Hindlimb muscle (tissue), 1 donor: Measurements from ENCODE around the gene FUT7. TPM values are rescaled to one million over a fixed set of nuclear protein-coding genes. Genes with fewer than 3 reads are reported as not detected.
A peak's percentile ranks its signal among the peaks of the same experiment; 100 is the strongest.

ENCODE experiments used
- DNase-seq: peaks from one replicate; pipeline ENCODE4 v3.0.0-alpha.2; 2013
- polyA plus RNA-seq: library from polyadenylated mRNA; unstranded; fragments of 120-200 nt; gene quantifications from one replicate; pipeline ENCODE4 v1.2.1, GENCODE V29; 2013; ENCODE audit not compliant: insufficient read length

The FUT7 gene
- 0.10 TPM for polyA plus RNA-seq

DNA sequence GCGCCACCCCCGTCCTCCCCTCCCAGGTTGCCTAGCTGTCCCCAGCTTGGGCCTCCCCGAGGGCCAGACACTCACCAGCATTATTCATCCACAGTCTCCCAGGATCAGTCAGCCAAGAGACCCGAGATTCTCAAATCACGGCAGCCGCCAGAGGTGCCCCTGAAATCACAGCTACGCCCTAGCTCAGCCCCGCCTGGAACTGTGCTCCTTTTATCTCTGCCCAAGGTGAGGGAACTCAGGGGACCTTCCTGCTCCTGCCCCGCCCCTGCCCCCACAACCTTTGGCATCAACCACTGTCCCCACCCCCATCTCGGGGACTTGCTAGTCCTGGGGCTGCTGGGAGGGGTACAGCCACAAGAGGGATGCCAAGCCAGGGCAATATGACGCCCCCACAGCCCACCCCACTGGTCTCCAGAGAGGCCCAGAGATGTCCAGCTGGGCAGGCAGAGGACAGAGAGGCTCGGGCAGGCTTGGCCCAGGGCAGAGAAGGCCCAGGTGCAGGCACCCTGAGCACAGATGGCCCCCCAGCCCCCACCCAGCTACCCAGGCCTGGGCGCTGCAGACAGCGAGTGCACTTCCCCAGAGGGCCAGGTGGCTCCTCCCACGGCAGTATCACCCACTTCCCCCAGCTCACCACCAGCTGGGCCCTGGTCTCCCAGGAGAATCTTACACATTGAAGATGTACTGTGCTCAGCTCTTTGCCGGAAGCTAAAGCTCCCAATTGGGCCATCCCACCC lies at the start of gene FUT7:
FUT7 (minus strand) TSS at position 185 of the 737 bp plus-strand sequence; CDS start at position 88, 97 bp downstream.
- no peak for DNase-seq

- DNase-seq, result no peak
These were observed 48.6 kb upstream of the FUT7 start for GRCh38 chr9:137080260-137081122.

DNA sequence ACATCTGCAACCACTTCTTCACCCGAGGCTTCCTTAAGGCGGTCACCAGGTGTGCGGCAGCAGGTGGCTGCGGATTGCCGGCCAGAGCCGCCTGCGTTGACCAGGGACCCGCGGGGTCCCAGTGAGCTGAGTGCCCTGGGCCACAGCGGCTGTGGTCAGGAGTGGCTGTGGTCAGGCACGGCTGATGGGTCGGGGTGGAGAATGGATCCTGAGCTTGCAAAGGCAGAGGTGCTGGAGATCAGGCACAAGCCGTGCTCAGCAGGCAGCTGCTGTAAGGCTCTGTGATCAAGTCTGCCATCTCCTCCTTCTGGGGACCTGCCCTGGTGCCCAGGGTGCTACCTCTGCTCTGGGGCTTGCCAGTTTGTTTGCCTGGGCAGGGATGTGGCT lies 47.5 kb upstream of the FUT7 start:
- no peak for DNase-seq

DNA sequence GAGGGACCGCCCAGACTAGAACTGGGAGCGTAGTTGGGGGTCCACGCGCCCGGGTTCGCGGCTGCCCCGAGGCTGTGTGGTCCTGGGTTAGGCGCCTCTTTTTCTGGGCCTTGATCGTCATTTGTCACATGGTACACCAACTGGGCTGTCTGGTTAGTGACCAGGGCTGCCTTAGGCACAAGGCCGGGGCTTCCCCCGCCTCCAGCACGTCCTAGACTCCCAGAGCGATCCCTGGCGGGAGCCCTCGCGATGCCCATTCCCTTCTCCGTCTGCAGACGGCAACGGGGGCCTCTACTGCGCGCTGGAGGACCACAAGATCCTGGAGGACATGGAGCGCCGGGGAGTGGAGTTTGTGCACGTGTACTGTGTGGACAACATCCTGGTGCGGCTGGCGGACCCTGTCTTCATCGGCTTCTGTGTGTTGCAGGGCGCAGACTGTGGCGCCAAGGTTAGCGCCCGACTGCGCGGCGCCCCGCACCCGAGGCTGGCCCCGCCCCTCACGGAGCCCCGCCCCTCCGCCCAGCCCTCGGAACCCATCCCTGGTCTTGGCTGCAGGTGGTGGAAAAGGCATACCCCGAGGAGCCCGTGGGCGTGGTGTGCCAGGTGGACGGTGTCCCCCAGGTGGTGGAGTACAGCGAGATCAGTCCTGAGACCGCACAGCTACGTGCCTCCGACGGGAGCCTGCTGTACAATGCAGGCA lies 47.0 kb upstream of the FUT7 start:
- DNase-seq, result no peak

DNA sequence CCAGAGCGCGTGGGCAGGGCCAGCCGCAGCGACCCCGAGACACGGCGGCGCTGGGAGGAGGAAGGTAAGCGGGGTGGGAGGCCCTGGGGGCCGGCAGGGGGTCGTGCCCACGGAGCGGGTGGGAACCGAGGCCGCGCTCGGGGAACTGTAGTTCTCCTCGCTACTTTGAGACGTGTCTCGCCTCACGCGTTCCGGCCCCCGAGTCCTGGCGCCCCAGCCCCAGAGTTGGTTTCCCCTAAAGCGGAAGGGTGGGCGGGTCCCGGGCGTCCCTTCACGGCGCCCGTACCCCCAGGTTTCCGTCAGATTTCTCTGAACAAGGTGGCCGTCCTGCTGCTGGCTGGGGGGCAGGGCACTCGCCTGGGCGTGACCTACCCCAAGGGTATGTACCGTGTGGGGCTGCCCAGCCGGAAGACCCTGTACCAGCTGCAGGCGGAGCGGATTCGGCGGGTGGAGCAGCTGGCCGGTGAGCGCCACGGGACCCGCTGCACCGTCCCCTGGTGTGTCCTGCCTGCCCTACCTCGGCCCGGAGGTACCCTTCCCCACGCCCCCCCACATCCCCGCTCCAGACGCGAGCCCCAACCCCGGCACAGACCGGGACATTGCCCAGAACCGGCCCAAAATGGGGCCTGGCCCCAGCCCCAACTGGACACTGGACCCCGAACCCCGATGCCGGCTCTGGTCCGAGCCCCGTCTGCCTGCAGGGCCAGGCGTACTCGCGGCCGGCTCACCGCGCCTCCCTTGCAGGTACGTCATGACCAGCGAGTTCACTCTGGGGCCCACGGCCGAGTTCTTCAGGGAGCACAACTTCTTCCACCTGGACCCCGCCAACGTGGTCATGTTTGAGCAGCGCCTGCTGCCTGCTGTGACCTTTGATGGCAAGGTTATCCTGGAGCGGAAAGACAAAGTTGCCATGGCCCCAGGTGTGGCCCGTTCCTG lies 46.1 kb upstream of the FUT7 start:
- DNase-seq, result no peak

GRCh38 chr9:137077010-137077747 lies 45.3 kb upstream of the FUT7 start, which contains the start of gene UAP1L1:
Gene UAP1L1 (plus strand): TSS chr9:137077517. CDS start chr9:137077533, 16 bp downstream.
- DNase-seq, result no peak

GRCh38 chr9:137076636-137077009 lies 44.7 kb upstream of the FUT7 start:
- no peak for DNase-seq

GRCh38 chr9:137075275-137075775 lies 43.4 kb upstream of the FUT7 start:
- DNase-seq, result no peak

DNA sequence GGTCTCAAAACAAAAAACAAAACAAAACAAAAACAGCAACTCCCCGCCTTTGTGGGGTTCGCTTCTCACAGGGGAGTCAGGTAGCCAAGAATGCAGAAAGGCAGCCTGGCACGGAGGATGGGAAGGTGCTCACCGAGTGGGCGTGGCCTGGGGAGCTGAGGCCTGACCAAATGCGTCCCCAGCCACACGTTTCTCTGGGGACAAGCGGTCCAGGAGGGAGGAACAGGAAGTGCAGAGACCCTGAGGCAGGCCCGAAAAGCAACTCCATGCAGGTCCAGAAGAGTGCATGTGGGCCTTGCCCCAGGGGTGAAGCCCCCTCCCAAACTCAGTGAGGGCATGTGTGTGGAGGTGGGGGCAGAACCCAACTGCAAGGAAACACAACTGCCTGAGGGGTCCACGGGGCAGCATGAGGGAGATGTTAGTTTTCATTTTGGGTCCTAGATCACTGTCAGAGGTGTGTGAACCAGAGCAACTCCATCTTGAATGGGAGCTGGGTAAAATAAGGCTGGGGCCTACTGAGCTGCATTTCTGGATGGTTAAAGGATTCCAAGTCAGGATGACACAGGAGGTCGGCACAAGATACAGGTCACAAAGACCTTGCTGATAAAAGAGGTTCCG lies 42.9 kb upstream of the FUT7 start:
- no peak for DNase-seq

DNA sequence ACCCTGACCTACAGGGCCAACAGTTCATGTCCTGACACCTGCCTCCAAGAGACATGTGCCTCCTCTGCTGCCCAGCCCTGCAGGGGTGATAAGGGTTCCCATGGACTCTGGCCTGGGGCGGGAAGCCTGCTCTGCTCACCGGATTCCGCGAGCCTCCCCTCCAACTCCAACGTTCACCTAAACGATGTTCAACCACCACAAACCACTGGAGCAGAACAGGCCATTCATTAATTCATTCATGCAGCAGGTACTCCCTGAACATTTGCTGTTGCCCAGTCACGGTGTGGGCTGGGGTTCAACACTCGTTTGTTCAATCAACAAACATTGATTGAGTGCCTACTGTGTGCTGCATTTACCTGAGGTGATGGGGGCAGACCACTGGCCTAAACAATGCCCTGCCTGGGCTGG lies 42.1 kb upstream of the FUT7 start:
- no peak for DNase-seq

DNA sequence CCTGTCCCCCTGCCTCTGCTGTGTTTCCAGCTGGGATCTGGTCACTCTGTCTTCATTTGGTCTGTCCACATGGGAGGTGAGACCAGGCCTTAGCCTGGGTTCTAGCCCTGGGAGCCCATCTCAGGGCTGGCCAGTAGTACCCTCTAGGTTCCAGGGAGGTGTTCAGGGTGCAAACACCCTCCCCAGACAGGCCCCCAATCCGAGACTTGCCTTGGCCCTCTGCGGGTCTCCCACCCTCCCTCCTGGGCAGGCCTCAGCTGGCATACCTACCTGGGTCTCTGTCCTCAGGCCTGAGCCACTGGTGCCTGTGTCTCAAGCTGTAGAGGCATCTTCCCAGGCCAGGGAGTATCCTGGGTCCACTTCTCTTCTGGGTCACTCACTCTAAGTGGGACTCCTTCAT lies 39.4 kb upstream of the FUT7 start:
- no peak for DNase-seq

- DNase-seq, result no peak
These were observed 39.0 kb upstream of the FUT7 start for GRCh38 chr9:137070906-137071275.

GRCh38 chr9:137070201-137070905 lies 38.5 kb upstream of the FUT7 start, which contains the start of gene SAPCD2:
Gene SAPCD2 (minus strand): TSS chr9:137070557. CDS start chr9:137070460, 97 bp downstream.
- peak; percentile 83 for DNase-seq

DNA sequence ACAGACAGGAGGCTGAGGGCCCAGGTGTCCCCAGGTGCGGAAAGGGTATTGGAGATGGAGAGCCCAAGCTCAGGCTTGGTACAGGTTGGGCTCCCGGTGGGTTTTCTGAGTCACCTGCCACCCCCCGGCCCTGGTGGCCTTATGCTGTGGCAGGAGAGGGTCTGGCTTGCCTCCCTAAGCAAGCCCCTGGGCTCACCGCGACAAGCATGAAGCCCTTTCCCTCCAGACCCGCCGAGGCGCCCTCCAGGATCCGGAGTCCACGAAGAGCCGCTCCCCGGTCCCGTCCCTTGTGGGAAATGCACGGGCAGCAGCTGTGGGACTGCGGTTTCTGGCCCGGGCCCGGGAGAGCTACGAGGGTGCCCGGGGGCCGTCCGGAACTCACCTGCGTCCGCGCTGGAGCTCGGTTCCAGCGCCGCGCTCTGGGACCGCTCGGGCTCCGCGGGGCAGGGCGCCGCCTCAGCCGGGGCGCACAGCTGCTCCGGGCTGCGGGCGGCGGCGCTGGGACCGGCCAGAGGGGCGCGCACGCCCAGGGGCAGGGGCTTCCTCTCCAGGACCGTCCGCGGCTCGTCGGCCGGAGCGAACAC lies 37.7 kb upstream of the FUT7 start:
- no peak for DNase-seq

- DNase-seq, result no peak
These were observed 36.9 kb upstream of the FUT7 start for GRCh38 chr9:137068539-137069507.

DNA sequence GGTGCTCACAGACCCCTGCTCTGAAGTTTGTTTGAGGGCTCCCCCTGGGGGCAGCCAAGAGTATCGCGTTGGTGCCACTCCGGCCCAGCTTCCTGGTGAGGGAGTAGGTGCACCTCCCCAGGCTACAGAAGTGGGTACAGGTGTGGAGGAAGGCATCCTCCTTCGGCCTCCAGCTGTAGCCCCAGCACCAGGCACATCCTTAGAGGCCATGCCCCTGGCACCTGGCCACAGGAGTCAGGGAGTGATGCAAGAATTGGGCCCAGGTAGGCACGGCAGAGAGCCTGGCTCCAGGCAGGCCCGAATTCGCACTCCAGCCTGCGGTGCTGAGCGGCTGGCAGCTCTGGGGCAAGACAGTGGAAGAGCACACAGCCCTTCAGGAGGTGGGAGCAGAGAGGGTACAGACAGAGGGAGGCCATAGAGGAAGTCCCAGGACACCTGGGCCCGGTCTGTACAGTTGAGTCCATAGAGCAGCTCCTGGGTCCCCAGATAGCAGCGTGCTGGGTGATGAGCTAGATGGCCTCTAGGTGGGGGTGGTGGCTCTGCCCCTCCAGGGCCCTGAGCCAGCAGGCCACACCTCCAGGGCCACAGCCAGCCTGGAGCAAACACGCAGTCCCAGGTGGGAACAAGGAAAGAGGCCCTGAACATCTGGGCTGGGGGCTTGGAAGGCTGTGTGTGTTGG lies 36.1 kb upstream of the FUT7 start:
- DNase-seq, result peak; percentile 65

DNA sequence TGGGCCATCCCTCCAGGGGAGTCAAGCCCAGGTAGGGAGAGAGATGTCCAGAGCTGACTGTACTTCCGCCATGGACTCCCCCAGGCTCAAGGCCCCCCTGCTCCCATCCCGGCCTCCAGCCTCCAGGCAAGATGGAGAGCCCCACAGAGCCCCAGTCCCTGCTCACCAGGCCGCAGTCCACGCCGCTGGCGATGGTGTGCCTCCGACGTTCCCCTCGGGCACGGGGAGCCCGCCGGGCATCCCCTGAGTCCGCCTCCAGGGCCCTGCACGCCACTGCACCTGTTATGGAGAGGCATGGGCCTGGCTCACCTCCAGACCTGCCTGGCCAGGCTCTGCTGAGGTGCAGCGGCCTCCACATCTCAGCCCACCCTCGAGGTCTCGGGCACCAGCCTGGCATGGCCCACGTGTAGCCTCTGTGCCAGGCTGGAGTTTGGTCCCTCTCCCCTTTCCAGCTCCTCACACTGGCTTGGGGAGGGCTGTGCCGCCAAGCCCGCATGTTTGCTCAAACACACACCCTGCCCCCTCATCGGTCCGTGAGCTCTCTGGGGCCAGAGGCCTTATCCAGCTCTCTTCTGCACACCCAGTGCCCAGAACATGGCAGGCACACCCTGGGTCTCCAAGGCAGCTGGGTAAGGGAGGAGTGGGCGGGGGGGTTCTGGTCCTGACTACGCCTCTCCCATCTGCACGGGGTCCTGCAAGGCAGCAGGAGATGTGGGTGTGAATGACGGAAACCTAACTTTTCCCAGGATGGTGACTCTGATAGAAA lies 34.4 kb upstream of the FUT7 start:
- no peak for DNase-seq
